HuH-7 (cell line): Measurements from ENCODE around the gene BRD3OS.

Experiments used
- DNase-seq: peaks from one replicate; pipeline ENCODE4 v3.0.0; 2011; ENCODE audit warnings: low spot score

The BRD3OS gene

DNA sequence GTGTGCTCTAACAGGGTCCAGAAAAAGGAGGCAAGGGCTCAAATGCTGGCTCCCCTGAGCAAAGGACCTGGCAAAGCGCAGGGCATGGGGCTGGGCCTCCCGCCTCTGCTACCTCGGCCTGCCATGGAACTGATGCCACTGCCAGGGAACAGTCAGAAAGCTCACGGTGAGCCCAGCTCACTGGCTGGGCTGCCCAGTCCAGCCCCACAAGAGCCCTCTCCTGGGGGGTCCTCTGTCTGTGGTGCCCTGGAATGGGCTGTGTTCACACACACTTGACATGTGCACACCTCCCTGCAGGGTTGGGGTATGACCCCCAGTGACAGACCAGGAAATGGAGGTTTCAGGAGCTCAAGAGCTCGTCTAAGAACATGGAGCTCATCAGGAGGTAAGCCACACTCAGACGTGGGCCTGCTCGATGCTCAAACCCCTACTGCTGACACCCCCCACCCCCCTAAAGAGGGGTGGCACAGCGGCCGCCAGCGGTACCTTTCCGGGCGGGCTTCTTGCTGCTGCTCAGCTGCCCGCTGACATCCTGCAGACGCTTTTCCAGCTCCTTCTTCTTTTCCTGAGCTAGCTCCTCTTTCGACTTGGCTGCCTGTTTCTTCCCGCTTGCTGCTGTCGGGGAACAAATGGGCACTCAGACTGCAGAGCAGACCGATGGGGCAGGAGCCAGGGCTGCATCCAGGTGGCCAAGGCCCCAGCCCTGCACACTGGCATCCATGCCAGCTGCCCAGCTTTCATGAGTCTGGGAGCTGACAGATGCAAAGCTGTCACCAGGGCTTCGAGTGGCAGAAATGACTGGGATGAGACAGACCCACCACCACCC, 9.1 kb downstream of the BRD3OS start:
- no peak for DNase-seq

GRCh38 chr9:134035041-134036039, 10.1 kb downstream of the BRD3OS start:
- no peak for DNase-seq

GRCh38 chr9:134036130-134036529, 10.8 kb downstream of the BRD3OS start:
- DNase-seq = no peak

DNA sequence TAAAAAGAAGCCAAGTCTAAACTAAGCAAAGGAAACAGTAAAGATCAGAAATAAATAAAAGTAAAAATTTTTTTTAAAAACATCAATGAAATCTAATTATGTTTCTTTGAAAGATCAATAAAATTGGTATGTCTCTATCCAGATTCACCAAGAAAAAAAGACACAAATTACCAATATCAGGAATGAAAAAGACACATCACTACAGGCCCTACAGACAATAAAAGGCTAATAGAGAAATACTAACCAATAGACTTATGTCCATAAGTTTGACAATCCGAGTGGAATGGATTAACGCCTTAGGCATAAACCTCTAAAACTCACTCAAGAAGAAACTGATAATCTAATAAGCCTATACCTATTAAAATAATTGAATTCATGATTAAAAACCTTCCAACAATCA, 12.4 kb downstream of the BRD3OS start:
- no peak for DNase-seq

- no peak for DNase-seq
These were observed 14.3 kb downstream of the BRD3OS start for GRCh38 chr9:134039386-134040175.

DNA sequence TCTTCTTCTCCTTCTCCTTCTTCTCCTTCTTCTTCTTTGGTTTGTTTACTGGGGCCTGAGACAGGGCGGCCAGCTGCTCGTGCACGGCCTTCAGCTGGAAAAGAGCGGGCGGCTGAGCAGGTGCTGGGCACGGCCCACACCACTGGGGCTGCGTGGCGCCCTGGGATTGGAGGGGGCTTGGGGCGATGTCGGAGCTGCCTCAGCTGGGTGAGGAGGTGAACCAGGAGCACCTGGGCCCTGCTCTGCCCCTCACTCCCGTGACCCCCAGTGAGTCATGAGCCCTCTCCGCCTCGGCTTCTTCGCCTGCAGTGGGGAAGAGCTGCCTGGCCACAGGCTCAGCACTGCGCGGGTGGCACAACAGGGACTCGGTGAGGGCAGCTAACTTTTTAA, 14.9 kb downstream of the BRD3OS start:
- DNase-seq = no peak

DNA sequence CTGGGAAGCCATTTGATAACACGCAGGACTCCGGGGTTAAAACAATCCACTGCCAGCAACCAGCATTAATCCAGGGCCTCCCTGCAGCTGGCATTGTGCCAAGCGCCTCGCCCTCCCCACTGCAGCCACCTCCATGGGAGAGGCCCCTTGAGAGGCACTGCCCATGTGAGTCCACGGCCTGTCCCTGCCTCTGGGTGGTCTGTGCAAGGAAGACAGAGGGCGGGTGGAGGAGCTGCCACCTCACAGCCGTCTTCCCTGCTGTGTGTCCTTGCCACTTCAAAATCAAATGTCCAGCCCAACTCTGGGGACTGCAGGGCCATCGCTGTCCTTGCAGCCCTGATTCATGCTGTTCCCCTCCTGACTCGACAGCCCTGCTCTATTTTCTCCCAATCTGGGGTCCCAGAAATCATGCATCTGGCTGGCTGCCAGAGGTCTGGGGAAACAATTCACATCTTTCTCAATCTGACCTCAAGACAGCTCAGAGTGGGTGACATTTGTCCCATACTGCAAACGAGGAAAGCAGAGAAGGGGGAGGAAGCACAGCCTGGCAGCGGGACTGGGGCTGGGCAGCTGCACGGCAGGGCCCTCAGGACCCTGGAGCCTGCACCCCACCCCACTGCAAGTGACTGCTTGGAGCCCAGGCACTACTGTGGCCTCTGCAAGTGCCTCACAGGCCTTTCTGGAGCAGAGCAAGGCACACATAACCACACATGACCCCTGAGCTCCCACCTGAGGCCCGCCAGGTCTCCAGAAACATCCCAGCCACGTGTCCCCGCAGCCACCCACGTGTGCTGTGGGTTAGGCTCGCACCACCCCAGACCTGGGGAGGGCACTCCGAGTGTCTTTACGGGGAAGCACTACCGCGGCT, 15.7 kb downstream of the BRD3OS start:
- no peak for DNase-seq

DNA sequence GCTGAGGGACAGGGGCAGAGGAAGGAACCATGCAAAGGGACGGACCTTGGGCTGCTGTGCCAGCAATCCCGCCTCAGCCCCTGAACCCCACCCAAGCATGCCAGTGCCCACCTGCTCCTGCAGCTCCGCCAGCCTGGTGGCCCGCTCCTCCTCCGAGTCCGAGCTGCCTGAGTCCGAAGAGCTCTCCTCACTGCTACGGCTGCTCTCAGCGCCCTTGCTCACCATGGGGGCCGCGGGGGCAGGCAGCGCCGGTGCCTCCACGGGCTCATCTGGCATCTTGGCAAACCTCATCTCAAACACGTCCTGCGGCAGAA, 16.3 kb downstream of the BRD3OS start:
- no peak for DNase-seq

DNA sequence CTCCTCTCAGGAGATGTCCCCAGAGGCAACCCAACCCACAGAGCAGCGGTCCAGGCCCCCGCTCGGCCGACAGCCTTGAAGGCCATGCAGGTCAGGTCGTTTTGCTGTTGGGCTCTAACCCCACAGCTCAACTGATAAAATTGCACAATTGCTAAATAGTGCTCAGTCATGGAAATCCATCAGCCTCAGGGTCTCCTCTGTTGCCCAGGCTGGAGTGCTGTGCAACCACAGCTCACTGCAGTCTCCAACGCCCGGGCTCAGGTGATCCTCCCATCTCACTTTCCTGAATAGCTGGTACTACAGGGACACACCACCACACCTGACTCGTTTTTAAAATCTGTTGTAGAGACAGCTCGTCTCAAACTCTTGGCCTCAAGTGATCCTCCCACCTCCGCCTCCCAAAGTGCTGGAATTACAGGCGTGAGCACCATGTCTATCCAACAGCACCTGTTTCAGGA, 18.3 kb downstream of the BRD3OS start:
- no peak for DNase-seq

DNA sequence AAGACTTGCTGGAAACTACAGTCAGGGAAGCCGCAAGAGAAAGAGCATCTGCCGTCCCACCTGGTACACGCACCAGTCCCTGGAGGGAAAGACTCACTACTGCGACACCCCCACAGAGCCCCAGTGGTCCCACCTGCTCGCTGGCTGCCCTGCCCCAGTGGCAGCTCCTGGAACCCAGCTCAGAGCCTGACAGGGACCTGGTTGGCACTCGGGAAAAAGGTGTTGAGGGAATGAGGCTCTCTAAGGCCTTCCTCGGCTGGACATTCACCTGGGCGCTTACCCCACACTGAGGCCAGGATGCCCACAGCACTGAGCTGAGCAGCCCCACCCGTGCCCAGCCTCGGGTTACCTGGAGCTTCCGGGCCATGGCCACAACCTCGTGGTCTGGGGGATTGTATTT, 19.7 kb downstream of the BRD3OS start:
- no peak for DNase-seq

GRCh38 chr9:134045841-134046544, 20.7 kb downstream of the BRD3OS start:
- no peak for DNase-seq

GRCh38 chr9:134046894-134047681, 21.8 kb downstream of the BRD3OS start:
- no peak for DNase-seq

DNA sequence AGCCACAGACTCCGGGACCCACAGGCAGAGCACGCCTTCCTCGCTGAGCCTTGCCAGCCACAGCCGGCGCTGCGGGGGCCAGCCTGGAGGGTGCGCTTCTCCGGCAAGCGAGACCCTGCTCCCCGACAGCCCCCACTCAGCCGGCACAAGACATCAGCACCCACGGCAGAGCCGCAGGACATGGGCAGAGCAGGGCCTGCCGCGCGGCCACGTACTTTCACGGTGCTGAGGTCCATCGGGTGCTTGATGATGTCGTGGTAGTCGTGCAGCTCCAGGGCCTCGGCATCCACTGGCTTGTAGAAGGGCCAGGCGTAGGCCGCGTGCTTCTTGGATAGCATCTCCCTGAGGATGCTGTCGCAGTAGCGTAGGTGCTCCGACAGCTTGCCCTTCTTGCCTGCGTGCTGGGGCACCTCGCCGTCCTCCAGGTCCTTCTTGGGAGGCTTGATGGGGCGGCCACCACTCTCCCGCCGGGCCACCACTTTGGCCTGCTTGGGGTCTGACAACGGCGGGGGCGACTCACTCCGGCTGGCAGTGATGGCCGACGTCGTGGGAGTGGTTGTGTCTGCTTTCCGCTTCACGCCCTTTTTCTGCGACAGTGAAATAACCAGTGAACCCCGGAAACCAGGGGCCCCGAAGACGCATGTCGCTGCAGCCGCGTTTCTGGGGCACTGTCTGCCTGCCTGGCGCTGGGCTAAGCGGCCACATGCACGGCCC, 22.7 kb downstream of the BRD3OS start:
- DNase-seq = no peak

DNA sequence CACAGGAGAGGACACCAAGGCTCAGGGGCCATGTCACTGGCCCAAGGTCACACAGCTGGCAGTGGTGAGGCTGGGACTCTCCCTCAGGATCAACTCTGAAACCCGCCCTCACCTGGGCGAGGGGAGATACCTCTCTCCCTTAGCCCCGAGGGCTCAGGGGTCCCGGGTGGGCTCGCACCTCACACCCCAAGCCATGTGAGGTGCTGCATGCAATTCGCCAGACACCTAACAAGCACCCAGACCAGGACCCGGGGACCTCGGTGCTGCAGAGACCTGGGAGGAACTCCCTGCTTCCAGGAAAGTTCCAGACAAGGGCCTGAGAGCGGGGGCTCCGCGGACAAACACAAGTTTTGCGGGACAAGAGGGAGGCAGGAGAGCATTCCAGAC, 23.3 kb downstream of the BRD3OS start:
- DNase-seq = no peak

DNA sequence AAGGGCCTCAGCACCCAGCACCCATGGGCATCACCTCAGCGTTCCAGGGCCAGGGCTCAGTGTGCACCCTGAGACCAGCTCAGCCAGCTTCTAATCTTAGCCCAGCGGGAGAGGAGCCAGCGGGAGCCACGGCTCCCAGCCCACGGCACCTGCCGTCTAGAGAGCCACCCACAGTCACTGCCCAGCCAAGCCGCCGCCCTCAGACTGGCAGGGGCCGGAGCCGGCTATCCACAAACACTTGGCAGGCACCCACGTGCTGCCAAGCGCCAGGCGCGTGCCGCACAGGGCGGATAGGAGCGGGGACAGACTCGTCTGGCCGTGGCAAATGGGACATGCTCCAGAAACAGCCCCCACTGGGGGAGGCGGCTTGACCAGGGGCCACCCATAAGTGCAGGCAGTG, 24.0 kb downstream of the BRD3OS start:
- no peak for DNase-seq

DNA sequence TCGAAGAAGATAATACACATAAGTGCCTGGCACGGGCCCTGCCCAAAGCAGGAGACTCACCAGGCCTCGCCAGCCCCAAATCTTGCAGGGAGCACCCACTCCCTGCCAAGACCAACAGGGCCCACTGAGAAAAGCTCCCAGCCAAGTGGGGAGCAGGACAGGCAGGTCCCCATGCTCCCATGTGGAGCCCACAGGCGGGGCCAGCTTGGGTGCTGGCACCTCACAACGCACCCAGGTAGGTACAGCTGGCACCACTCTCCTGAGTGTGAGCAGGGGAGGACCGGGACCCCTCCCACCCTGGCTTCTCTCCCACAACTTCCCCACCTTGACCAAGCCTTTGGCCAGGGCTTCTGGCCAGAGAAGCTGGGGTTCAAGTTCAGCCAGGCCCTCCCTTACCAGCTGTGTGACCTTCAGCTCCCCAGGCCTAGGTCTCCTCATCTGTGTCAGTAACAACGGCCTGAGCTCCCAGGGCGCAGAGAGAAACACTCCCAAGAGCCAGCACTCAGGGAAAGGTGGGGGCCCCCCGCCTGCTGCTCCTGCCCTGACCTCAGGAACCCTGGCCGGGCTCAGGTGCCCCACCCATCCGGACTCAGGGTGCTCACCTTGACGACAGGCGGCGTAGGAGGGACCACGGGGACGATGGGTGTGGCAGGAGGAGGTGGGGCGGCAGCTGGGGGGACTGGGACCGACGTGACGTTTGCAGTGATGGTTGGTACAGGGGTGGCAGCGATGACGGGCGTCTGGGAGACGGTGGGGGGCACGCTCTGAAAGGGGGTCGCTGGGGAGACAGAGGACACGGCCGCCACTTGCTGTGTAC, 24.7 kb downstream of the BRD3OS start:
- no peak for DNase-seq

- DNase-seq = no peak
These were observed 25.4 kb downstream of the BRD3OS start for GRCh38 chr9:134050726-134051125.

DNA sequence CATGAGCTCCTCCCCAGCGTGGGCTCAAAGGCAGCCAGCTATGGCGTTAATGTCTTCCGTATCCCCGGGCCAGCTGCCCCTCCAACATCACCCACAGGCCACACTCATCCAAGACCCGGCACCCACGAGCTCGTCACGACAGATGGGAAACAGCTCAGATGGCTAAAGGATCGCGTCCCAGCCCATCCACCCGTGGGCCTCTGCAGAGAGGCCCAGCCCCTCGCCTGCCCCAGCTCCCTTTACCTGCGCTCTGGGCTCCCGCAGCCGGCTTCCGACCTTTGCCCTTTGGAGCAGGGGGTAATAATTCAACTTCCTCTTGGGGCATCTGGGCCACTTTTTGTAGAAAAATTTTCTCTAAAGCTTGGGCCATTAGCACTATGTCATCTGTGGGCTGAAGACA, 26.0 kb downstream of the BRD3OS start:
- no peak for DNase-seq
